CD4-positive, alpha-beta T cell treated with Interleukin-17A for 4 hours (primary cell): ENCODE results near the gene B3GAT2.
"Not testable (repeated sequence)": the region's sequence is repeated elsewhere in the genome, so short reads cannot be mapped to it uniquely, and the experiment has no call there.

ENCODE experiments used
- DNase-seq: peaks from one replicate; pipeline ENCODE4 v3.0.0-alpha.2; 2020; ENCODE audit warnings: mixed read lengths

B3GAT2 gene

GRCh38 chr6:70956451-70957283, at the start of gene B3GAT2:
TSS of gene B3GAT2 (minus strand) at chr6:70957060. CDS start at chr6:70956429, 631 bp downstream.
- DNase-seq, result peak; percentile 5

GRCh38 chr6:70998148-70998547, 41.3 kb upstream of the B3GAT2 start:
- no peak for DNase-seq

GRCh38 chr6:70997379-70997778, 40.5 kb upstream of the B3GAT2 start:
- DNase-seq, result no peak

- DNase-seq, result no peak
Observed at GRCh38 chr6:70996106-70996505, 39.2 kb upstream of the B3GAT2 start.

- DNase-seq, result no peak
Observed at GRCh38 chr6:70995411-70995810, 38.6 kb upstream of the B3GAT2 start.

- DNase-seq, result no peak
Observed at GRCh38 chr6:70991253-70991652, 34.4 kb upstream of the B3GAT2 start.

GRCh38 chr6:70985156-70985555, 28.3 kb upstream of the B3GAT2 start:
- no peak for DNase-seq

GRCh38 chr6:70982747-70983146, 25.9 kb upstream of the B3GAT2 start:
- no peak for DNase-seq

GRCh38 chr6:70980727-70981126, 23.9 kb upstream of the B3GAT2 start:
- no peak for DNase-seq

GRCh38 chr6:70973604-70974003, 16.7 kb upstream of the B3GAT2 start:
- no peak for DNase-seq

- DNase-seq, result no peak
Observed at GRCh38 chr6:70967049-70967448, 10.2 kb upstream of the B3GAT2 start.

GRCh38 chr6:70957284-70957617, 391 bp upstream of the B3GAT2 start:
- DNase-seq, result no peak

- DNase-seq, result no peak
Observed at GRCh38 chr6:70956191-70956450, 739 bp downstream of the B3GAT2 start.

GRCh38 chr6:70955441-70956190, 1.2 kb downstream of the B3GAT2 start:
- peak; percentile 87 for DNase-seq

GRCh38 chr6:70954750-70955149, 2.1 kb downstream of the B3GAT2 start:
- DNase-seq, result no peak

GRCh38 chr6:70954176-70954575, 2.7 kb downstream of the B3GAT2 start:
- no peak for DNase-seq

GRCh38 chr6:70952608-70953165, 4.2 kb downstream of the B3GAT2 start:
- no peak for DNase-seq

- DNase-seq, result not testable (repeated sequence)
Observed at GRCh38 chr6:70944321-70944720, 12.5 kb downstream of the B3GAT2 start.

GRCh38 chr6:70933853-70934252, 23.0 kb downstream of the B3GAT2 start:
- DNase-seq, result no peak

GRCh38 chr6:70905742-70906141, 51.1 kb downstream of the B3GAT2 start:
- no peak for DNase-seq

GRCh38 chr6:70903665-70904452, 53.0 kb downstream of the B3GAT2 start:
- DNase-seq, result no peak

- DNase-seq, result no peak
Observed at GRCh38 chr6:70901324-70901723, 55.5 kb downstream of the B3GAT2 start.

GRCh38 chr6:70900047-70900446, 56.8 kb downstream of the B3GAT2 start:
- no peak for DNase-seq
